GM19468 (cell line): ENCODE data around the gene ENOX2.
A peak's percentile ranks its signal among the peaks of the same experiment; 100 is the strongest.
"Not testable (repeated sequence)": the region's sequence is repeated elsewhere in the genome, so short reads cannot be mapped to it uniquely, and the experiment has no call there.

Experiments
- ATAC-seq: cut with Tn5 transposase; IDR thresholded peaks from one replicate; pipeline ENCODE4 v1.9.1; 2021; ENCODE audit warnings: mild to moderate bottlenecking, moderate library complexity, moderate number of reproducible peaks; ENCODE audit not compliant: unreplicated experiment; ENCODE audit errors: extremely low read depth

ENOX2 gene, protein sequence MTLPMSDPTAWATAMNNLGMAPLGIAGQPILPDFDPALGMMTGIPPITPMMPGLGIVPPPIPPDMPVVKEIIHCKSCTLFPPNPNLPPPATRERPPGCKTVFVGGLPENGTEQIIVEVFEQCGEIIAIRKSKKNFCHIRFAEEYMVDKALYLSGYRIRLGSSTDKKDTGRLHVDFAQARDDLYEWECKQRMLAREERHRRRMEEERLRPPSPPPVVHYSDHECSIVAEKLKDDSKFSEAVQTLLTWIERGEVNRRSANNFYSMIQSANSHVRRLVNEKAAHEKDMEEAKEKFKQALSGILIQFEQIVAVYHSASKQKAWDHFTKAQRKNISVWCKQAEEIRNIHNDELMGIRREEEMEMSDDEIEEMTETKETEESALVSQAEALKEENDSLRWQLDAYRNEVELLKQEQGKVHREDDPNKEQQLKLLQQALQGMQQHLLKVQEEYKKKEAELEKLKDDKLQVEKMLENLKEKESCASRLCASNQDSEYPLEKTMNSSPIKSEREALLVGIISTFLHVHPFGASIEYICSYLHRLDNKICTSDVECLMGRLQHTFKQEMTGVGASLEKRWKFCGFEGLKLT

DNA sequence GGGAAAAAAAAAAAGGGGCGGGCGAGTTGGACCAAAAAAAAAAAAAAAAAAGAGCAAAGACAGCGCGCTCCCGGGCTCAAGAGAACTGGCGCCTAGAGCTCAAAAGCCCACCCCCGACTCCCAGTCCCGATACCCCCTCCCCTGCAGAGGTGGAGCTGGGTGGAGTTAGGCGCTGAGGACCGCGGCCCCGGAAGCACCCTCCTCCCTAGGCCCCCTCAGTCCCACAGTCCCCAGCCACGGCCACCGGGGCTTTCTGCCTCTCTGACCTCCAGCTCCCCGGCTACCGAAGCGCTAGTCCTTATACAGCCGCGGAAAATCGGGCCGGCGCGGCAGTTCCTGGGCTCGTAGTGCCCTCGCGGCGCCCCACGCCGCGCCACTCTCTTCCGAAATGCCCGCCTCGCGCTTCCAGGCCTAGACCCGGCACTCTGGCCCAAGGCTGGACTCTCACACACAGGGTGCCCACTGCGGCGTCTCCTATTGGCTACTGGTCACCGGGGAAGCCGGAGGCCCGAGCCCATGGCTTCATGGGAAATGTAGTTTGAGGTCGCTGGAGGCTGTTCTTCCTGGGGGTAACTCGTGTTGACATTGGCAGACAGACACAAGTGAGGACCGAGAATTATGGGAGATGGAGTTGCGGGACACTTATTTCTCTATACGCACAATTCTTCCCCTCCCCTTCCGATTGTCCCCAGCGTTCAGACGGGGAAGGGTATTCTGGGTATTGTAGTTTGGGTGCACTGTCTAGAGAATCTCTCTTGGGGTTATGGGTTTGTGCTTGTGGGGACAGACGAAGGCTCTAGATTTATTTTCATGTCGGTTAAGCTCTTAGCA is at the start of gene ENOX2:
Gene ENOX2 (minus strand): TSS at position 427 of the 831 bp plus-strand sequence. CDS start 199,993 bp downstream, outside the sequence.
- ATAC-seq = peak; percentile 97

- peak; percentile 76 for ATAC-seq
Observed at GRCh38 chrX:130952266-130953043, 49.4 kb upstream of the ENOX2 start.

DNA sequence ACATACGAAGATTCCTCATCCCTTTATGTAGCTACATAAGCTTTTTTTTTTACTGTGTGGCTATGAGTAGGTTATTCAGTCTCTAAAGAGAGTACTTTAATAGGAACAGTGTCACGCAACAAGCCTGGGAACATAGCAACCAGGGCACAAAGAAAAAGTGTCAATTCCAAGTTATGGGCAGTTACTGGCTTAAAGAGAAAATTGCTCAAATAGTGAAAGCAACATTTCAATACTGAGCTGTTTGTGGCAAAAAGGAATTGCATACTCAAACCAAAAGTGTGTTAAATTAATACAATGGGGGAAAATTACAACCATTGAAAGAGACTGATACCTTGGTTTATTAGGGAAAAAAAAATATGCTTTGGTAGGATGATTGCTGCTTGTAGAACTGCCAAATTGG is 41.2 kb upstream of the ENOX2 start:
- no peak for ATAC-seq

GRCh38 chrX:130937101-130937500 is 34.1 kb upstream of the ENOX2 start:
- no peak for ATAC-seq

GRCh38 chrX:130933358-130933757 is 30.3 kb upstream of the ENOX2 start:
- no peak for ATAC-seq

DNA sequence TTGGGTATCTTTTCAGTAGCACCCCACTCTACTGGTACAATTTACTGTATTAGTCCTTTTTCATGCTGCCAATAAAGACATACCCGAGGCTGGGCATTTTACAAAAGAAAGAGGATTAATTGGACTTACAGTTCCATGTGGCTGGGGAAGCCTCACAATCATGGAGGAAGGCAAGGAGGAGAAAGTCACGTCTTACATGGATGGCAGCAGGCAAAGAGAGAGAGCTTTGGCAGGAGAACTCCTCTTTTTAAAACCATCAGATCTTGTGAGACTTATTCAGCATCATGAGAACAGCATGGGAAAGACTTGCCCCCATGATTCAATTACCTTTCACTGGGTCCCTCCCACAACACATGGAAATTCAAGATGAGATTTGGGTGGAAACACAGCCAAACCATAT is 17.4 kb upstream of the ENOX2 start:
- ATAC-seq = not testable (repeated sequence)

DNA sequence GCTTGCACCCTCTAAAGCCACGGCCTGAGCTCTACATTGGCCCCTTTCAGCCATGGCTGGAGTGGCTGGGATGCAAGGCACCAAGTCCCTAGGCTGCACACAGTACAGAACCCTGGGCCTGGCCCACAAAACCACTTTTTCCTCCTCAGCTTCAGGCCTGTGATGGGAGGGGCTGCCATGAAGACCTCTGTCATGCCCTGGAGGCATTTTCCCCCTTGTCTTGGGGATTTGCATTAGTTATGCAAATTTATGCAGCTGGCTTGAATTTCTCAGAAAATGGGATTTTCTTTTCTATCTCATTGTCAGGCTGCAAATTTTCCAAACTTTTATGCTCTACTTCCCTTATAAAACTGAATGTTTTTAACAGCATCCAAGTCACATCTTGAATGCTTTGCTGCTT is 16.7 kb upstream of the ENOX2 start:
- ATAC-seq = not testable (repeated sequence)

GRCh38 chrX:130918498-130918897 is 15.5 kb upstream of the ENOX2 start:
- ATAC-seq = not testable (repeated sequence)

DNA sequence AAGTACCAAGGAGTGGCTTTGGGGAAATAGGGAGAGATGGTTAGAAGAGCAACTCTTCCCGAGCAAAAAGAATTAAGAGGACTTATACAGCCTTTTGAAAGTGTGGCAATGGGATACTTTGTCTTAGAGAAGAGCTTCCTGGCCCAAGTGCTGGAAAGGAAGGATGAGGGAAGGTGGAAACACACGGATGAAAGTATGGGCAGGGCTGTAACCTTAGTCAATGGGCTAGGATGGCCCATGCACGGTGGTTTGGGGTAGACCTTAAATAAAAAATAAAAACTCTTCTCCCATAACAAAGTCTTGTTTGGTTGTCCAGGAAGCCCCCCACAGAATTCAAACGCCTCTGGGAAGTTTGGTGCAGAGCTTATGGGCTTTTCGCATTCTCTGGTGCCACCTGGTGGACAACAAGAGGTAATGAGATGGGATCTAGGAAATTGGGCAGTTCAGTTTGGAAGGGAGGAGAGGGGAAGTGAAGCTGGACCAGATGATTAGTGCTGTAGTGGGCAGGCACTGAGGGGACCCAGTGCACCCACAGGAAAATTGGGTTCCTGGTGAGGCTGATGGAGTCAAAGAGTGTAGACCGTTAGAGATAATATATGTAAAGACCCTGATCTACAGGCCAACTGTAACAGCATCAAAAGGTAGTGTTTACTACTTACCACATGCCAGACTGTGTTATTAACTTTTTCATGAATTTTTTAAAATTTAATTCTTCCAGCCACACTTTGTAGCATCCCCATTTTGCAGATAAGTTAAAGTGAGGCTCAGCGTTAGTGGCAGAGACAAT is 13.8 kb upstream of the ENOX2 start:
- no peak for ATAC-seq

DNA sequence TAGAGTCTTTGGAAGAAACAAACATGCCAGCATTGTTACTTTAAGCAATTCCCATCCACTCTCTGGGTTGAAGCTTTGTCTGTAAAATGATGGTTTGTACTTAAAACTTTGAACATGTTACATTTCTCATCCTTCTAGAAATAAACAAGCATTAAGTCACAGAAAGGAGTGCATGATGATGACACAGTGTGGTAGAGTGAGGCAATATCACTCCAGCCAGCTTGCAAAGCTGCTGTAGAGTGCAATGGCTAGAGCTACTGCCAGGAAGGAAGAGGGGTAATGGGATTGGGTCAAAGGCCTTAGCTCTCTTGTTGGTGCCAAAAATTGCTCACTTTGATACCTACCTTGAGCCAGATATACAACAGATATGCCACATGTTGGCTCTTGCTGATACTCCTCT is 12.3 kb upstream of the ENOX2 start:
- no peak for ATAC-seq

DNA sequence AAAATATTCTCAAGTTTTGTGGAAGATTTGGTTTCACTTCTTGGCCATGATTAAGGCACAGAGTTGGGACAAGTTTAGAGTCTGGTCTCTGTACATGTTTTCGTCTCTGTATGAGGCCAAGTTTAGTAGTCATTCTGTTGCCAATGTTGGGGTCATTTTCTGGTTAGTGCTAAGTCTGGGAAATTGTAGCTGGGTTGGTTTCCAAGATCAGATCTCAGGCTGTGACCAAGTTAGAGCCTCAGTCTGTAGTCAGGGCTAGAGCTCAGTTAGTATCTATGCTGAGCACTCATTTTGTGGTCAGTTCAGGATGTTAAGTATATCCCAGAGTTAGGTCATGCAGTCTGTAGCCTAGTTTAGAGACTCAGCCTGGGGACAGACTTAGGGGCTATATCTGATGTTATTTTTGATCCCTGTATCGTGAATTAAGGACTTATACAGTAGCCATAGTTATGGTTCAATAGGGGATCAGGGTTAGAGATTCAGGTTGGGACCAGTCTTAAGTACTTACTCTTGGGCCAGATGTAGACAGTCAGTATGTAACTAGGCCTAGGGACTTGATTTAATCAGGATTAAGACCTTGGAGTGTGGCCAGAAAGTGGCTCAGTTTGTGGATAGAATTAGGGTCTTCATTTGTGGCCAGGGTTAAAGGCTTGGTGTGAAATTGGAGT is 6.6 kb upstream of the ENOX2 start:
- ATAC-seq = no peak

- ATAC-seq = no peak
Observed at GRCh38 chrX:130906776-130907175, 3.8 kb upstream of the ENOX2 start.

GRCh38 chrX:130902446-130902782 is 595 bp downstream of the ENOX2 start:
- no peak for ATAC-seq

GRCh38 chrX:130896802-130897501 is 6.1 kb downstream of the ENOX2 start:
- no peak for ATAC-seq

- ATAC-seq = no peak
Observed at GRCh38 chrX:130896026-130896425, 7.0 kb downstream of the ENOX2 start.

DNA sequence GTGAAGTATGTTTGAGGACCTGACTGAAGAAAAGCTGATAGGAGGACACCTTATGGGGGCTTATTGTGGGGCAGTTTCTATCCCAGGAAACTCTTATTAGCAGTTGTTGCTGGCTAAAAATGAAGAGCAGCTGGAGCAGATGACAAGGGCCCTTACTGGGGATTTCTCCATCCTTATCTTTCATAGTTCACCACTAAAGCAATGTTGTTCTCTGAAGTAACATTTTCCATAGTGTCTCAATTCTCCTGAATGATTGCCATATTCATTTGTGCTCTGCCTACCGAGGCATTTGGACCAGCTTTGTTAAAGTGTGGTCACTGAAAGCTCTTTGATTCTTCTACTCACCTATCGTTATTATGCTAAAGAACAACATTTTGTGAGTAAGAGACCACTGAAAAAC is 7.7 kb downstream of the ENOX2 start:
- no peak for ATAC-seq

GRCh38 chrX:130893356-130894085 is 9.5 kb downstream of the ENOX2 start:
- ATAC-seq = no peak

GRCh38 chrX:130887376-130887775 is 15.6 kb downstream of the ENOX2 start:
- no peak for ATAC-seq
